MM.1S (cell line): Measurements from ENCODE around the gene IFITM5.

ENCODE experiments used
- CTCF ChIP-seq: fragments of 300-600 bp; sonication (generic); IDR thresholded peaks from 2 replicates; pipeline ENCODE4 v1.5.1; 2016; ENCODE audit warnings: antibody characterized with exemption, low read length, mixed read lengths
- EZH2 ChIP-seq: fragments of 300-600 bp; sonication (generic); optimal IDR thresholded peaks from 2 replicates; pipeline ENCODE3; 2017; ENCODE audit warnings: low read depth, mild to moderate bottlenecking, antibody characterized with exemption, low read length, mixed read lengths
- EZH2phosphoT487 ChIP-seq: fragments of 300-600 bp; sonication (generic); IDR thresholded peaks from 2 replicates; pipeline ENCODE4 v1.6.1; 2018; ENCODE audit warnings: antibody characterized with exemption, low read length

GRCh38 chr11:276219-276618 lies 23.1 kb downstream of the IFITM5 start:
- no peak for TF ChIP-seq CTCF
- no peak for TF ChIP-seq EZH2
- no peak for TF ChIP-seq EZH2phosphoT487
